Measurements from ENCODE around the gene SLC27A3. TPM values are rescaled to one million over a fixed set of nuclear protein-coding genes. Genes with fewer than 3 reads are reported as not detected.
A peak's percentile ranks its signal among the peaks of the same experiment; 100 is the strongest.
"Not testable (repeated sequence)": the region's sequence is repeated elsewhere in the genome, so short reads cannot be mapped to it uniquely, and the experiment has no call there.

SLC27A3 gene
- total RNA-seq, 1 donor from 2014 or later: 30.4 TPM

DNA sequence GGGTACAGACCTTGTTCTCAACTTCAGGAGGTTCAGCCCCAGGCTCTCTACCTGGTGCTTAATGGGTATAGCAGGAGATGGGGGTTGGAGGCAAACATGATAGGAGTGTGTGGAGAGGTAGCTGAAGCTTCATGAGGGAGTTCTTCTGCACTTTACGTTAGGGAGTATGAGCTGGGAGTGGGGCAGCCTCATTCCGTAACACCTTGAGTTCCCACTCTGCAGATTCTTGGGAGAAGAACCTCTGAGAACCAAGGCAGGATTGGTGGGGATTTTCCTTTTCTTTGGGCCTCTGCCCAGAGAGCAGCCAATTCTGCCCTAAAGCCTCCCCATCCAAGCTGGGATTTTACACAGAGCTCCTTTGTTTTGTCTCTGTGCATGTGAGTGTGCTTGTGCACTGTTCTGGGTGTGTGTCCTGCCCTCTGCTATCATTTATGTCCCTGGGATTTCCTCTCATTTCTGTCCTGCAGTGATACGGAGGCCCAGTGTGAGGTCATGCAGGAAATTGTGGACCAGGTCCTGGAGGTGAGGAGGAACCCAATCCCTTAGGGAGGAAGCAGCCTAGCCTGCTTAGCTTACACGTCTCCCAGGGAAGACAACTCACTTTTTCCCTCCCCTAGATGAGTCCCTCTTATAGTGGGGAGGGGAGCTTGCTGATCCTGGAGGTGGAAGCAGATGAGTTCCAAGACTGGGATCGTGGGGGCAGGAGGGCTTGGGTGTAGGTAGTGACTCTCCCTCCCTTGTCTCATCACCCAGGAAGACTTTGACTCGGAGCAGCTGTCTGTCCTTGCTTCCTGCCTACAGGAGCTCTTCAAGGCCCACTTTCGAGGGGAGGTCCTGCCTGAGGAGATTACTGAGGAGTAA lies 11.6 kb upstream of the SLC27A3 start:
- DNase-seq (ENCODE audit: low read depth in 2 of 2): peak; percentile 84

DNA sequence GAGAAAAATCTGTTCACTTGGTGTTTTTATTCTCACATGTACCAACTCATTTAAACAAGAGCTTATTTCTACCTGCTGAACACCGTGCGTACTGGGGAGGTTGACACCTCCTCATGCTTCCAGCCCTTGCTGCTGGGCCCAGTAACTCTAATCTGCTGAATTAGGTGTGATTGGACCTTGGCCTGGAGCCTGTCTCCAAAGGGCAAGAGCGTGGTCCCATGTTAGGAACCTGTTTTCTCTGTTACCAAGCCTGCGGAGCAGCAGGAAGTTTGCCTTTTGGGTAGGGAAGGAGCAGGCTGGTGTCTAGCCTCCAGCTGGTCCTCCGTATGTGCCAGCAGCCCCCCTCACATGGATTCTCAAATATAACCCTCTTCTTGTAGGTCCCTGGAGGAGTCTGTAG lies 10.9 kb upstream of the SLC27A3 start:
- DNase-seq (ENCODE audit: low read depth in 2 of 2): no peak

DNA sequence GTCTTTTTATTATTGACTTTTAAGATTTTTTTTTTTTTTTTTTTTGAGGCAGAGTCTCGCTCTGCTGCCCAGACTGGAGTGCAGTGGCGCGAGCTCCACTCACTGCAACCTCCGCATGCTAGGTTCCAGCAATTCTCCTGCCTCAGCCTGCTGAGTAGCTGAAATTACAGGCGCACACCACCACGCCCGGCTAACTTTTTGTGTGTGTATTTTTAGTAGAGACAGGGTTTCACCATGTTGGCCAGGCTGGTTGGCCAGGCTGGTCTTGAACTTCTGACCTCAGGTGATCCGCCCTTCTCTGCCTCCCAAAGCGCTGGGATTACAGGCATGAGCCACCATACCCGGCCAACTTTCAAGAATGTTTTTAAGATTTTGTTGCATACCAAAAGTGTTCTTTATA lies 8.5 kb upstream of the SLC27A3 start:
- DNase-seq (ENCODE audit: low read depth in 2 of 2): not testable (repeated sequence)

DNA sequence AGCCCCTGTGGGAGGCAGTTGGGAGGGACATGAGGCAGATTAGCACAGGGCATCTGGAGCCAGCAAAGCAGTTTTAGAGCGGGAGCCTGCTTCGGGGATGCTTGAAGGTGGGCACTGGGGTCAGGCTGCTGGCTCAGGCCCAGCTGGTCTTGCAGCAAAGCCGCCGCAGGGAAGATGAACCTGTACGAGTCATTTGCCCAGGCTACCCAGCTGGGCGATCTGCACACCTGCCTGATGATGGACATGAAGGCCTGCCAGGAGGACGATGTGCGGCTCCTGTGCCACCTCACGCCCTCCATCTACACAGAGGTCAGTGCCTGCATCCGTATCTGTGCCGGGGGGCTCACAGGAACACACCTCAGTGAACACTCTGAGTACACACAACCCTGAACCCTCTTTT lies 7.7 kb upstream of the SLC27A3 start:
- DNase-seq (ENCODE audit: low read depth in 2 of 2): no peak

DNA sequence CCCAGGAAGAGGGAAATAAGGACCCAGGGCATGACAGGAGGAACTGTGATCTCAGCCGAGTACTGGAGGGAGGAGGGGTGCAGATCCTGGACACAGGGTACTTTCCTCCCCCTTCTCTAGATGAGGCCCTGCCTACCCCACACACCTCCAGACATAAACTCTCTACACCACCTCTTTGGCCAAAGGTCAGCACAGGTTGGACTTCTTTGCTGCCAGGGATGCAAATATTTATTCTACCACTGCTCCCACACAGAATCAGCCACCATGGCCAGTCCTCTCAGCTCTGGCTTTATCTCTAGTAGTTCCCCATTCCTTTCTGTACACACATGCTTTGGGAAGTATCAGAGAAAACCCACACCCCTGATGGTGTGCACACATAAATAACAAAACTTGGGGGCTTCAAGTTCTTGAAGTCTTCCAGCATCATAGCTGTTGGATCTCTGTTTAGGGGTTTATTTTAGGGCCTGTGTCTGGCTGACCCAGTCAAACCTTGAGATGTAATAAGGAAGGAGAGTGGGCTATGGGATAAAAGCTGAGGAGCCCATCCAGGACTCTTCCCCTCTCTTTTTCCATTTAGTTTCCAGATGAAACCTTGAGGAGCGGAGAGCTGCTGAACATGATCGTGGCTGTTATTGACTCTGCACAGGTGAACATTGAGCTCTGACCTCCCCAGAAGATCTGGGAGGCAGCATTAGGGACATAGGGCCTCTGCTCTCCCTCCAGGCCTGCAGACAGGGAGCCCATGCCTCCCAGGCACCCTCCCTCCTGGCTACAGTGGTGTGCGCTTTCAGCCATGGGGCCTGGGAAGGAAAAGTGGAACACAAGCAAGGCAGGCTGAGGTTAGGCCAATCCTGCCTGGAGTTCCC lies 6.7 kb upstream of the SLC27A3 start:
- no peak for DNase-seq (ENCODE audit: low read depth in 2 of 2)

DNA sequence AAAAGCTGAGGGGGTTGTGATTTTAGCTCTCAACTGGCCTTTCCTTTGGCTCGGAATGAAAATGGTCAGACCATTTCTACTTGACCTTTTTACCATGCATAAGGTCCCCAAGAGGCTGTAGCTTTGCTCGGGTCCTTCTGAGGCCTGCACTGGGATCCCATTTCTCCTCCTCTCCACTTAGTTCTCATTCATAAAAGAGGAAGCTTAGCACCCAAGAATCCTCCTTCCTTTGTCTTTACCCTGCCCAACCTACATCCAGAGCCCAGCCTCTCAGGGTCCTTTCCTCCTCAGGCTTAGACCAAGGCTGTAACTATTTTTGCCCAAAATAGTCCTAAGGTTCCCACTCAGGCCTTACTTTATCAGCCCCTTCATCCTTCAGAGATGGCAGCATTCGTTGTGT lies 6.0 kb upstream of the SLC27A3 start:
- no peak for DNase-seq (ENCODE audit: low read depth in 2 of 2)

DNA sequence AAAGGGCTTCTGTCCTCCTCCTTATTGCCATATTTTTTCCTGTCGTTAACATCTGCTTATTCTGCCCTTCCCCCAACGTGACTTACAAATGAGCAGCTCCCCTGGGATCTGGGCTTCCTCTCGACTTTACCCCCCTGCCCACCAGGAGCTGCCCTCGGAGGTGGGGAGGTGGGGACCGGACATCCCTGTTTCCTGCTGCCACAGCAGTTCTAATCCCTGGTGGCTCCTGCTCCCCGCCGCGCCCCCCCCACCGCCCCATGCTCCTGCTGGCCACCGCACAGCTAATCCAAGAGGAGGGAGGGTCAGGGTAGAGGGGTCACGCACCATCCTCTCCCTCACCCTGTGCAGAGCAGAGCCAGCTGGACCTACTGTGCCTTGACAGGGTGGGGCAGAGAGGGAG lies 4.4 kb upstream of the SLC27A3 start:
- DNase-seq (ENCODE audit: low read depth in 2 of 2): no peak

DNA sequence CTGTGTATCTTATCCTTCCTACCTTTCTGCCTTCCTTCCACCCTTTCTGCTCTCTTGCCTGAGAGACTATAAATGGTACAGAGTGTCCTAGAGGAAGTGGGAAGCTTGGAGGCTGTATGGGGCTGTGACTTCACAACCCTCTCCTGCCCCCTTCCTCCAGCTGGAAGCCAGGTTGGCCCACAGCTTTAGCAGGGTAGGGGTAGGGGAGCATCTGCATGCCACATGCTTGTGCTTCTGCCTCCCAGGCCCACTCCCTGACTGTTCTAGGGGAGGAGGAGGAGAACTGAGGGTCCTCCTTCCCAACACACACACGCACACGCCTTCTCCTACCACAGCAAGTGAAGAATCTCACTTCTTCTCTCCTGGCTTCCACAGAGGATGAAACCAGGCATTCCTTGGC lies 3.9 kb upstream of the SLC27A3 start:
- no peak for DNase-seq (ENCODE audit: low read depth in 2 of 2)

DNA sequence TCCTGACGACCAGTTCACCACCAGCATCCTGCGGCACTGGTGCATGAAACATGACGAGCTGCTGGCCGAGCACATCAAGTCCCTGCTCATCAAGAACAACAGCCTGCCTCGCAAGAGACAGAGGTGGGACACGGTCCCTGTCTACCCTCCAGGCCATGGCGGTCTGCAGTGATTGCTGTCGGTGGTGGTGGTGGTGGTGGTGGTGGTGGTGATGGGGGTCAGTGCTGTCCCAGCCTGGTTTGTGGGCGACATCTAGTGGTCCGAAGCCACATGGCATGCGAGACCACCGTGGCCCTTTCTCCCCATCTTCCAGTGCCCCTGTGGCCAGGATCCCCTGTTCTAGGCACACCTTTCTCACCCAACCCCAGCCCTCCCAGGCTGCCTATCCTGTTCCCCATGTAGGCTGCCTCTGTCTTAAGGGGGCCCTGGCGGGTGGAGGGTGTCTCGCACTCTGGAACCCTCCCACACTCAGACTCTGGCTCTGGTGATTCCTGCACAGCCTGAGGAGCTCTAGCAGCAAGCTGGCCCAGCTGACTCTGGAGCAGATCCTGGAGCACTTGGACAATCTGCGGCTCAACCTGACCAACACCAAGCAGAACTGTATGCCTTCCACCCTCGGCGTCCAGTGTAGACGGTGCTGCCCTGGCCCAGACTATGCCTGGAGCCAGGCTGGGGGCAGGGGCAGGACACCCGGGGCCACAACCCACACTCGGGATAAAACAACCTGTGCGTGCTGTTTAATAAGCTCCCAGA lies 3.2 kb upstream of the SLC27A3 start:
- DNase-seq (ENCODE audit: low read depth in 2 of 2): peak in 1 of 2 donors; percentile 67

DNA sequence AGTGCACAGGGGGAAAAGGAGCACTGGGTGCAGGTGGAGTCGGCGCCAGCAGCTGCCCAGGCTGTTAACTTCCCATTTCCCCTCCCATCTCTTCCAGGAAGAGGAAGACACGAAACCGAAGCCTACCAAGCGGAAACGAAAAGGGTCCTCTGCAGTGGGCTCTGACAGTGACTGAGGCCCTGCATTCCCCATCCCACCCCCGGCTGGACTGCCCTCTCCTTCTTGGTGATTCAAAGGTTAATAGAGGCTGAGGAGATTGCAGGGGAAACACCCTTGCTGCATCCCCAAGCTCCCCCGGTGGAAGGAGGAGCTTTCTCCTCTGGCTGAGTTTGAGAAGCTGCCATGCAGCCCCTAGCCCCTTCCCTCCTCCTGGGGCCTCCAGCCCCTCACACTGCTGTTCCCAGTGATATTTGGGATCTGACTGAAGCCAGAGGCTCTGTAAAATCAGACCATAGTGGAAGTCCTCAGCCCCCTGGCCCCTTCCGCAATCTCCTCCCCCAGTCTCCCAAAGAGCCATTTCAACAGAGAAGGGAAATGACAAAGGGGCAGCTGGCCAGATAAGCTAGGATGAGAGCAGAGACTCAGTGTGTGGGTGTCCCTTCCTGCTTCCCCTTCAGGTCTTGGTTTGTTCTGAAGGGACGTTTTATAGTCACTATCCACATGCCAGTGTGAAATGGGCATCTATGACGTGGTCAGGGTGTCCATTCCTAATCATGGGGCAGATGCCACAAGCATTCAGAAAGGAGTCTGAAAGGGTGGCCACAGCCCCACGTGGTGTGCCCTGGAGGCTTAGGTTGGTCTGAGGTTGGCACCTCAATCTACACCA lies 1.9 kb upstream of the SLC27A3 start:
- DNase-seq (ENCODE audit: low read depth in 2 of 2): peak in 1 of 2 donors; percentile 62

DNA sequence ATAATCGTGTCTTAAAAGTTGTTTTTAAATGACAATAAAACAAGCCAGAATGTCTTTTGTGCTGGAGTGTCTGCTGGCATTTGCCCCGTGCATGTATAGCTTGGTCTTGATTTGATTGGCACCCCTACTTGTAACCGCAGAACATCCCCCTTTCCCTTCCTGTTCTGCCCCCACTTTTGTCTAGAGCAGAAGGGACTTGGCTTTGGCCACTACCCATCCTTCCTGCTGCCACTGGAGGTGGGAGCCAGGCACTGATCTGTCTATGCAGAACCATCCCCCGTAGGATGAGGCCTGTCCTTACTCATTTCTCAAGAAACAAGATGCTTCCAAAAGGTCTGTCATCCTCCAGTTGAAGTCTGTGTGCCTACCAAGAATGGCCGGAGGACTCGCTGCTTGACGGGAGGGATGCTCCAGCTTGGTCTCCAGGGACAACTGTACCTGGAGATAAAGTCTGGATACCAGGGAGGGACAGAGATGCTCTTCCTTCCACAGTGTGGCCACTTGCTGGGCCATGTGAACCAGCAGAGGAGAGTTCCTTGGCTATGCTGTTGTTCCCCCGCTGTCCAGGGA lies 1.1 kb upstream of the SLC27A3 start:
- no peak for DNase-seq (ENCODE audit: low read depth in 2 of 2)

DNA sequence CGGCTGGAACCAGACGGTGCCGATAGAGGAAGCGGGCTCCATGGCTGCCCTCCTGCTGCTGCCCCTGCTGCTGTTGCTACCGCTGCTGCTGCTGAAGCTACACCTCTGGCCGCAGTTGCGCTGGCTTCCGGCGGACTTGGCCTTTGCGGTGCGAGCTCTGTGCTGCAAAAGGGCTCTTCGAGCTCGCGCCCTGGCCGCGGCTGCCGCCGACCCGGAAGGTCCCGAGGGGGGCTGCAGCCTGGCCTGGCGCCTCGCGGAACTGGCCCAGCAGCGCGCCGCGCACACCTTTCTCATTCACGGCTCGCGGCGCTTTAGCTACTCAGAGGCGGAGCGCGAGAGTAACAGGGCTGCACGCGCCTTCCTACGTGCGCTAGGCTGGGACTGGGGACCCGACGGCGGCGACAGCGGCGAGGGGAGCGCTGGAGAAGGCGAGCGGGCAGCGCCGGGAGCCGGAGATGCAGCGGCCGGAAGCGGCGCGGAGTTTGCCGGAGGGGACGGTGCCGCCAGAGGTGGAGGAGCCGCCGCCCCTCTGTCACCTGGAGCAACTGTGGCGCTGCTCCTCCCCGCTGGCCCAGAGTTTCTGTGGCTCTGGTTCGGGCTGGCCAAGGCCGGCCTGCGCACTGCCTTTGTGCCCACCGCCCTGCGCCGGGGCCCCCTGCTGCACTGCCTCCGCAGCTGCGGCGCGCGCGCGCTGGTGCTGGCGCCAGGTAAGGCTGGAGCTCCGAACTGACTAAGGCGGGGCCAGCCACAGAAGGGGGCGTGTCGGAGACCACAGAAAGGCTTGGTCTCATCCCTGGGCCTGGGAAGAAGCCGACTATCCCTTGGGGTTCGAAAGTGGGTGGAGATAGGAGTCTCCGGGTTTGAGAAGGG lies 486 bp downstream of the SLC27A3 start:
- peak in 1 of 2 donors; percentile 55 for DNase-seq (ENCODE audit: low read depth in 2 of 2)

DNA sequence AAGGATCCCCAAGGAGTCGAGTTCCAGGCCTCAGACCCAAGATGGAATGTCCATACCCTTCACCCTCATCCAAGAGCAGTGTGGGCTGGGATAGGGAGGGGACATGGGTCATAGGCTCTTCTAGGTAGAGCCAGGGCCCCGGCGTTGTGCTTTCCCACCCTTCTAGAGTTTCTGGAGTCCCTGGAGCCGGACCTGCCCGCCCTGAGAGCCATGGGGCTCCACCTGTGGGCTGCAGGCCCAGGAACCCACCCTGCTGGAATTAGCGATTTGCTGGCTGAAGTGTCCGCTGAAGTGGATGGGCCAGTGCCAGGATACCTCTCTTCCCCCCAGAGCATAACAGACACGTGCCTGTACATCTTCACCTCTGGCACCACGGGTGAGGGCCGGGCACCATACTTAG lies 1.1 kb downstream of the SLC27A3 start:
- no peak for DNase-seq (ENCODE audit: low read depth in 2 of 2)

DNA sequence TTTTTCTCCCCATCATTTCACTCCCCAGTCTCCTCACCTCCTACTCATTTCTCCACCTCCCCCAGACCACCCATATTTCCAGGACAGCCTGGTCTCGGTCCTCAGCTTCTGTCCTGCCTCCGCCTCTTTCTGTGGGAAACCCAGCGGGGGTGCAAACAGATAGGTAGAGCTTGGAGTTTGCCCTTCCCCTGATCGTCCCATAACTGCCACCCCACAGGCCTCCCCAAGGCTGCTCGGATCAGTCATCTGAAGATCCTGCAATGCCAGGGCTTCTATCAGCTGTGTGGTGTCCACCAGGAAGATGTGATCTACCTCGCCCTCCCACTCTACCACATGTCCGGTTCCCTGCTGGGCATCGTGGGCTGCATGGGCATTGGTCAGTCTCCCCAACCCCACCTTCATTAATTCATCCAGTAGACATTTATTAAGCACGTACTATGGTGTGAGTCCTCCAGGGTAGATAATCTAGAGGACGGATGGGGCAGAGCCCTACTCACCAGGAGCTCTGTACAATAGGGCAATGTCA lies 1.7 kb downstream of the SLC27A3 start:
- no peak for DNase-seq (ENCODE audit: low read depth in 2 of 2)

DNA sequence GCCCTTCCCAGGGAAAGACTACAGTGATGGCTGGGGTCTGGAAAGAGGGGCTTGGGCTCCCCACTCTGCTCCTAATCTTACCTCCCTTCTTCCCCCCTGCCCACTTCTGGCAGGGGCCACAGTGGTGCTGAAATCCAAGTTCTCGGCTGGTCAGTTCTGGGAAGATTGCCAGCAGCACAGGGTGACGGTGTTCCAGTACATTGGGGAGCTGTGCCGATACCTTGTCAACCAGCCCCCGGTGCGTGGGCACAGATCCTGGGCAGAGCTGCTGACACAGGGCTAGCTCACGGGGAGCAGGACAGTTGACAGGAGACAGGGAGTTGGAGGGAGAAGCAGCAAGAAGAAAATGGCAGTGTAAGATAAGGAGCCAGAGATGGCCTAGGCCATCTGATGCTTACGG lies 2.4 kb downstream of the SLC27A3 start:
- DNase-seq (ENCODE audit: low read depth in 2 of 2): no peak

DNA sequence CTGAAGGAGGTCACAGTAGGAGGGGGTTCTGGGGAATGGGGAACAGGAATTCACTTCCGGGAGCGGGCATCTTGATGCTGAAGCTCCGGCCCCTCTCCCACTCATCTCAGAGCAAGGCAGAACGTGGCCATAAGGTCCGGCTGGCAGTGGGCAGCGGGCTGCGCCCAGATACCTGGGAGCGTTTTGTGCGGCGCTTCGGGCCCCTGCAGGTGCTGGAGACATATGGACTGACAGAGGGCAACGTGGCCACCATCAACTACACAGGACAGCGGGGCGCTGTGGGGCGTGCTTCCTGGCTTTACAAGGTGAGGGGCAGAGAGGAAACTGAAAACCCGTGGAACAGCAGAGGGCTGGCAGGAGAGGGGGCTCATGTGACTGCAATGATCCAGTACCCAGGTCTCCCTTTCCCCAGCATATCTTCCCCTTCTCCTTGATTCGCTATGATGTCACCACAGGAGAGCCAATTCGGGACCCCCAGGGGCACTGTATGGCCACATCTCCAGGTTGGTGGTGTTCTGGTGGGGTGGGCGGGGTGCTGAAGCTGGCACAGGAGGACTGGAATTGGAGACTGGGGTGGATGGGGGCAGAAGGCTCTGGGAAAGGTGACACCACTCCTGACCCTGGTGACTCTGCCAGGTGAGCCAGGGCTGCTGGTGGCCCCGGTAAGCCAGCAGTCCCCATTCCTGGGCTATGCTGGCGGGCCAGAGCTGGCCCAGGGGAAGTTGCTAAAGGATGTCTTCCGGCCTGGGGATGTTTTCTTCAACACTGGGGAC lies 3.0 kb downstream of the SLC27A3 start:
- DNase-seq (ENCODE audit: low read depth in 2 of 2): no peak

DNA sequence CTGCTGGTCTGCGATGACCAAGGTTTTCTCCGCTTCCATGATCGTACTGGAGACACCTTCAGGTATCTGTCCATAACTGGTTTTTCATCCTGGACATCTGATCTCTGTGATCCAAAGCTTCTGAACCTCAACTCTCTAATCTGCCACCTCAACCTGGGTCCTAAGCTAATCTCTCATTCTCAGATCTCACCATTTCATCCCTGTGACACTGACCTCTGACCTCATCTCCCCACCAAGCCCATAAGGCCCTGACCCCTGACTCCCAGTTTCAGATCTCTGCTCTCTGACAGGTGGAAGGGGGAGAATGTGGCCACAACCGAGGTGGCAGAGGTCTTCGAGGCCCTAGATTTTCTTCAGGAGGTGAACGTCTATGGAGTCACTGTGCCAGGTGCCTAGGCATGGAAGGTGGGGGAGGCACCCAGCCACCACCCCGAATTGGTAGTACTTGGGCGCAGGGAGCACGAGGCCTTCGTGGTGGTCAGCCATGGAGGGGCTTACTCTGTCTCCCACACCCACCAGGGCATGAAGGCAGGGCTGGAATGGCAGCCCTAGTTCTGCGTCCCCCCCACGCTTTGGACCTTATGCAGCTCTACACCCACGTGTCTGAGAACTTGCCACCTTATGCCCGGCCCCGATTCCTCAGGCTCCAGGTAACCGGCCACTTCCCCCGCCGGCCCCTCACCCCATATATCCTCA lies 3.8 kb downstream of the SLC27A3 start:
- no peak for DNase-seq (ENCODE audit: low read depth in 2 of 2)

All from dermis microvascular lymphatic vessel endothelial cell (primary cell).